Activated CD4-positive, alpha-beta T cell treated with anti-CD3 and anti-CD28 coated beads for 1 hour (primary cell): Measurements from ENCODE around the gene JRKL.
"Not testable (repeated sequence)": the region's sequence is repeated elsewhere in the genome, so short reads cannot be mapped to it uniquely, and the experiment has no call there.

Source experiments
- DNase-seq: peaks from one replicate; pipeline ENCODE4 v3.0.0-alpha.2; 2020

The JRKL gene

GRCh38 chr11:96396637-96397036 lies 6.8 kb downstream of the JRKL start:
- no peak for DNase-seq

DNA sequence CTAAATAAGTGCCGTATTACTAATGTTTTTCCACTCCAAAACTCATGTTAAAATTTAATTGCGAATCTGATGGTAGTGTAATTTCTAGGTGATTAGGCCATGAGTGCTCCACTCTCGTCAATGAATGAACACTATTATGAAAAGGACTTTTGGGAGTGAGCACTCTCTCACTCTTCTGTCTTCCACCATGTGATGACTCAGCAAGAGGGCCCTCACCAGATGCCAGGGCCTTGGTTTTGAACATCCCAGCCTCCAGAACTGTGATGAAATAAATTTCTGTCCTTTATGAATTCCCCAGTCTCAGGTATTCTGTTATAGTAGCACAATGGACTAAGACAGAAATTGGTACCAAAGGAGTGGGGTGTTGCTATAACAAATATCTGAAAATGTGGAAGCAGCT lies 8.1 kb downstream of the JRKL start:
- no peak for DNase-seq

DNA sequence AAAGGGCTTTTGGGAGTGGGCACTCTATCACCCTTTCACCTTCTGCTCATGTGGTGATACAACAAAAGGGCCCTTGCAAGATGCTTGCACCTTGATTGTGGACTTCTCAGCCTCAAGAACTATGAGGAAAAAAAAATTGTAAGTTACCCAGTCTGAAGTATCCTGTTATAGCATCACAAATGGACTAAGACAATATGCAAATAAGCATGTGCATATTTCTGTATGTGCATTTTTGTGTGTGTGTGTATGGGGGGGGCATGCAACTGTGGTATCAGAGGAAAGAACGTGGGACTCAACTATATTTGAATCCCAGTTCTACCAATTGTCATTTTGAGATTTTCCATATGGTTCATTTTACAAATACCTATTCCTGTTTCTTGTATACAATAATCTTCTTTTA lies 10.9 kb downstream of the JRKL start:
- DNase-seq, result no peak

DNA sequence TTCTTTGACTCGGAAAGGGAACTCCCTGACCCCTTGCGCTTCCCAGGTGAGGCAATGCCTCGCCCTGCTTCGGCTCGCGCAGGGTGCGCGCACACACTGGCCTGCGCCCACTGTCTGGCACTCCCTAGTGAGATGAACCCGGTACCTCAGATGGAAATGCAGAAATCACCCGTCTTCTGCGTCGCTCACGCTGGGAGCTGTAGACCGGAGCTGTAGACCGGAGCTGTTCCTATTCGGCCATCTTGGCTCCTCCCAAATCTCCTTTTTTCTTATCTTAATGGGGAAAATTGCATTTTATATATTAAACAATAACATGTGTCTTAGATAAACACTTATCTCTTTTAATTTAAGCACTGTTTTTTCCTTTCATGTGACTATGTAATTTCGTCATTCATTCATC lies 21.6 kb downstream of the JRKL start:
- DNase-seq, result not testable (repeated sequence)

- DNase-seq, result no peak
These were observed 23.1 kb downstream of the JRKL start for GRCh38 chr11:96412761-96413381.

- DNase-seq, result no peak
These were observed 23.6 kb downstream of the JRKL start for GRCh38 chr11:96413408-96413807.

- DNase-seq, result no peak
These were observed 34.9 kb downstream of the JRKL start for GRCh38 chr11:96424693-96425092.

DNA sequence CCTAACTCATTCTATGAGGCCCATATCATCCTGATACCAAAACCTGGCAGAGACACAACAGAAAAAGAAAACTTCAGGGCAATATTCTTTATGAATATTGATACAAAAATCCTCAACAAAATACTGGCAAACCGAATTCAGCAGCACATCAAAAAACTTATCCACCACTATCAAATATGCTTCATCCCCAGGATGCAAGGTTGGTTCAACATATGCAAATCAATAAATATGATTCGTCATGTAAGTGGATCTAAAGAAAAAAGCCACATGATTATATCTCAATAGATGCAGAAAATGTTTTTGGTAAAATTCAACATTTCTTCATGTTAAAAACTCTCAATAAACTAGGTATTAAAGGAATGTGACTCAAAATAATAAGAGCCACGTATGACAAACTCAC lies 40.9 kb downstream of the JRKL start:
- DNase-seq, result no peak

DNA sequence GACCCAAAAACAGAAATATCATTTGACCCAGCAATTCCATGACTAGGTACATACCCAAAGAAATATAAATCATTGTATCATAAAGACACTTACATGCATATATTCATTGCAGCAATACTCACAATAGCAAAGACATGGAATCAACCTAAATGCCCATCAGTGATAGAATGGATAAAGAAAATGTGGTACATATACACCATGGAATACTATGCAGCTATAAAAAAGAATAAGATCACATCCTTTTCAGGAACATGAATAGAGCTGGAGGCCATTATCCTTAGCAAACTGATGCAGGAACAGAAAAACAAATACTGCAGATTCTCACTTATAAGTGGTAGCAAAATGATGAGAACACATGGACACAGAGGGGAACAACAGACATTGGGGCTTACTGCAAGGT lies 42.8 kb downstream of the JRKL start:
- DNase-seq, result not testable (repeated sequence)
